Skeletal muscle satellite cell (primary cell): ENCODE results near the gene HTR5A.

Experiments used
- H3K27me3 ChIP-seq: 2 replicates; pipeline ENCODE4 v1.7.0; 2013; ENCODE audit warnings: low read length; ENCODE audit not compliant: control insufficient read depth, insufficient read depth
- H3K36me3 ChIP-seq: 2 replicates; pipeline ENCODE4 v1.7.0; 2013; ENCODE audit warnings: mild to moderate bottlenecking, control low read depth, low read length; ENCODE audit not compliant: insufficient read depth
- H3K4me1 ChIP-seq: 2 replicates; pipeline ENCODE4 v1.7.0; 2013; ENCODE audit warnings: low read length; ENCODE audit not compliant: control insufficient read depth, insufficient read depth
- H3K4me2 ChIP-seq: 2 replicates; pipeline ENCODE4 v1.7.0; 2013; ENCODE audit warnings: mild to moderate bottlenecking, low read length
- H3K4me3 ChIP-seq: 2 replicates; pipeline ENCODE4 v1.7.0; 2013; ENCODE audit warnings: low read length
- H3K9ac ChIP-seq: 2 replicates; pipeline ENCODE4 v1.7.0; 2013; ENCODE audit warnings: mild to moderate bottlenecking, low read depth, low read length, moderate library complexity
- H3K9me3 ChIP-seq: replicated peaks from 2 replicates; pipeline ENCODE4 v1.7.0; 2013; ENCODE audit warnings: mild to moderate bottlenecking, control low read depth, low read length

Gene HTR5A

DNA sequence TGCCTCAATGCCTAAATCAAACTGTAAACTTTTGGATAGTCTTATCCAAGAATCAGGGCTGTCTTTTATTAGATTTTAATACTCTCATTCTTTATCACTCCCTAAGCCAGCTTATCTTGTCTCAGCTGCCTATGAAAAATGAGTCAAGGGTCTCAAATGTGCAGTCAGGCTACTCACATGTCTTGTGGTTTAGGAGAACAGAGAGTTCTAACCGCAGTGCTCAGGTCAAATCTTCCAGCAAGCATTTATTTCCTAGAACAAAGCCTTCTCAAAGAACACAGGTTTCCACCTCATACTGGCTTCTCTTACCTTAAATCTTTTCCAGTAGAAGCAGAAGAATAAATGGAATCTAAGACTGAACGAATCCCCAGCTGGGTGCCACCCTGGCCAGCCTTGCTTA, 23.5 kb downstream of the HTR5A start:
- Histone ChIP-seq H3K9me3 (no peaks in the 10 kb centered on the region), H3K4me1 (no peaks in the 10 kb centered on the region), H3K36me3 (no peaks in the 10 kb centered on the region), H3K9ac (no peak overlapping the region), H3K27me3 (no peaks in the 10 kb centered on the region), H3K4me2 (no peak overlapping the region), H3K4me3 (no peak overlapping the region)

GRCh38 chr7:155094636-155095135, 24.6 kb downstream of the HTR5A start:
- Histone ChIP-seq H3K27me3 (no peaks in the 10 kb centered on the region), H3K4me2 (no peak overlapping the region), H3K4me3 (no peak overlapping the region), H3K9me3 (no peaks in the 10 kb centered on the region), H3K9ac (no peak overlapping the region), H3K4me1 (no peaks in the 10 kb centered on the region), H3K36me3 (no peaks in the 10 kb centered on the region)

GRCh38 chr7:155097338-155097737, 27.2 kb downstream of the HTR5A start:
- Histone ChIP-seq H3K4me3 (no peak overlapping the region), H3K9ac (no peak overlapping the region), H3K27me3 (no peaks in the 10 kb centered on the region), H3K36me3 (no peaks in the 10 kb centered on the region), H3K9me3 (no peaks in the 10 kb centered on the region), H3K4me2 (no peak overlapping the region), H3K4me1 (no peaks in the 10 kb centered on the region)

DNA sequence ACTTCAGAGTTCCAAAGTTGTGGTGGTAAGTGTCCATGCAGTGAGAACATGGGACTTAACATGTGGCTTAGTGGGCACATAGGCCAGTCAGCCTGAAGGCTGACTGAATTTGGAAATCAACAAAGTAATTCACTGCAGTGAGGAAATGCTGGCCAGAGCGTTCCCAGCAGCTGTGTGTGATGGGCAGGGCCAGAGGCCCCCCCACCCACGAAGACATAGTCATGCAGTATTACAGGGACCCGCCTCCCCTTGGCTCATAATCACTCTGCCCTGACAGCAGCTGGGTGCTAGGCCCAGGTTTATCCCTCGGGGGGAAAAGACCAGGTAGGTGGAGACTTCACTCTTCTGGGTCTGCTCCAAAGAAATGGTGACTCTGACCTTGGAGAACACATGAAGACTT, 33.7 kb downstream of the HTR5A start:
- Histone ChIP-seq H3K4me2 (no peak overlapping the region), H3K27me3 (no peaks in the 10 kb centered on the region)

DNA sequence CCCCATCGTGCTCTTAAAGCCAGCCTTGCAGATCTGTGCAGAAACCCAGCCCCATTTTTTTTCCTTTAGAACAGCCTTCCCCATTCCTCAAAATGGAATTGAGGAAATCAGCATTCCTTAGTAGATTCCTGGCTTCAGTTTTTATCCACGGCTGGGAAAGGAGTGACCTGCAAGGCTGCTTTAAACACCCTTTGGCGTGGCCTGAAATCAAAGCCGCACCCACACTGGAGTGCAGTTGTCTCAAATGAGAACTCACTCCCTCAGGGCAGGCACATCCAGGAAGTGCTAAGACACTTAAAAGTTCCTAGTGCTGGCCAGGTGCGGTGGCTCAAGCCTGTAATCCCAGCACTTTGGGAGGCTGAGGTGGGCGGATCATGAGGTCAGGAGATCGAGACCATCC, 34.8 kb downstream of the HTR5A start:
- H3K4me2 ChIP-seq, result no peak overlapping the region
- H3K4me1 ChIP-seq, result no peaks in the 10 kb centered on the region
- H3K4me3 ChIP-seq, result no peak overlapping the region
- no peaks in the 10 kb centered on the region for H3K9me3 ChIP-seq
- no peaks in the 10 kb centered on the region for H3K36me3 ChIP-seq
- no peaks in the 10 kb centered on the region for H3K27me3 ChIP-seq
- H3K9ac ChIP-seq, result no peak overlapping the region

More for the DNA sequence above, 33.7 kb downstream of the HTR5A start:
- no peaks in the 10 kb centered on the region for H3K36me3 ChIP-seq
- no peak overlapping the region for H3K4me3 ChIP-seq
- no peak overlapping the region for H3K9ac ChIP-seq
- no peaks in the 10 kb centered on the region for H3K4me1 ChIP-seq
- H3K9me3 ChIP-seq, result no peaks in the 10 kb centered on the region

DNA sequence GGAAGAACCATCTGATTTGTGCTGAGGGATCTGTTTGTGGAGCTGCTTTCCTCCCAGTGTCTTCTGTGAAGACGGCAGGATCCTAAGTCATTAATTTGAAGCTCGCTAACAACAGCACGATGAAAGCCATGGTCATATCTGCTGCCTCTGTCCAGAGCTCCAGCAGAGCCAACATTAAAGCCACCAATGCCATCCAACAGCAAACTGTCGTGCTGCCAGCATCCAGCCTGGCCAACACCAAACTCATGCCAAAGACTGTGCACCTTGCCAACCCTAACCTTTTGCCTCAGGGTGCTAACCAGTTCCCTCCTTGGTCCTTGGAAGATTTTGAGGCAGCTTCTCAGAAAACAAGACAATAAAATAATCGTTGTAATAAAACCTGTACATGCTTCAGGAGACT, 36.2 kb downstream of the HTR5A start:
- Histone ChIP-seq H3K4me1 (no peaks in the 10 kb centered on the region), H3K9me3 (no peaks in the 10 kb centered on the region), H3K9ac (no peak overlapping the region), H3K27me3 (no peaks in the 10 kb centered on the region), H3K4me3 (no peak overlapping the region), H3K36me3 (no peaks in the 10 kb centered on the region), H3K4me2 (no peak overlapping the region)

- H3K4me1 ChIP-seq, result no peaks in the 10 kb centered on the region
- no peak overlapping the region for H3K4me3 ChIP-seq
- no peak overlapping the region for H3K9ac ChIP-seq
- no peaks in the 10 kb centered on the region for H3K9me3 ChIP-seq
- no peaks in the 10 kb centered on the region for H3K27me3 ChIP-seq
- no peak overlapping the region for H3K4me2 ChIP-seq
- no peaks in the 10 kb centered on the region for H3K36me3 ChIP-seq
Observed at GRCh38 chr7:155107126-155107525, 37.0 kb downstream of the HTR5A start.

DNA sequence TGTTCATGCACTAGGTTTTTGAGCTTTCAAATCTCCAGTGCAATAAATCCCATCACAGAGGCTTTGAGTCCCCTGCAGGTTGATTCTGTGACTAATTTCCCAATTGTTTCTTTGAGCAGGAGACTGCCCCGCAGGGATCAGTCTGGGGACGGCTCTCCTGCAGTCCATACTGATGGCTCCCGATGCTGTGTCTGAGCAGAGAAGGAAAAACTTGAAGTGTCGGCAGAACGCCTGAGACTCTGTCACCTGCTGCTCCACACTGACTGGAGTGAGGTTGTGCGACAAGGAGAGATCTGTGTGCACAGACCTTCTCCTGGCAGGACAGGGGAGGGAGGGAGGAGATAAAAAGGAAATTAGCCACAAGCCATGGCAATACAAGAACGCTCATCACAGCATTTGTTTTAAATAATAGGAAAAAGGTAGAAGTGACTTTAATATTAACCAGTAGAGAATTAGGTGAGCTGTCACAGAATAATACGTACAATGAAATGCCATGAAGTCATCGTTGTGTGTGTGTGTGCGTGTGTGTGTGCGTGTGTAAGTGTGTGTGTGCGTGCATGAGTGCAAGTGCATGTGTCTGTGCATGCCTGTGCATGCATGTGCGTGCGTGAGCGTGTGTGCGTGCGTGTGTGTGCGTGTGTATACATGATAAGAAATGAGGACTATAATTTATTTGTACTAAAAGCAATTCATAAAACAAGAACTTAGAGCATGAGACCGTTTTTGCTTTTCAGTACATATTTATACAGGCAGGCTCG, 38.2 kb downstream of the HTR5A start:
- Histone ChIP-seq H3K27me3 (no peaks in the 10 kb centered on the region), H3K4me3 (no peak overlapping the region), H3K4me2 (no peak overlapping the region), H3K9me3 (no peaks in the 10 kb centered on the region), H3K4me1 (no peaks in the 10 kb centered on the region), H3K36me3 (no peaks in the 10 kb centered on the region), H3K9ac (no peak overlapping the region)

DNA sequence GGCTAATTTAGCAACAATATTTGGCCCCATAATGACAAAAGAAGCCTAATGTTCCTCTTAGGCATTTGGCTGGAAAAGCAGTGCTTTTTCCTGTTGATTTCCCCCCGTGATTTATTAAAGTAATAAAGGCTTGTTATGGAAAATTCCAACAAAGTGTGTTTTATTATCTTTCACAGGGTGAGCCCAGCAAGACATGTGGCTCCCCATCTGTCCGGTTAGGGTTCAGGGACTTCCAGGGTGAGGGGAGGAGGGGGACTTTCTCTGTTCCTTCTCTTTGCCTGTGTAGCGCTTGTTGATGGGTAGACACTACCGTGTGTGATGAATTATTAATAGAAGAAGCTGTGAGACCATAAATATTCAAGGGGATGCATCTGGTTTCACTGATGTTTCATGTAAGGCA, 39.0 kb downstream of the HTR5A start:
- Histone ChIP-seq H3K4me3 (no peak overlapping the region), H3K9ac (no peak overlapping the region), H3K36me3 (no peaks in the 10 kb centered on the region), H3K9me3 (no peaks in the 10 kb centered on the region), H3K27me3 (no peaks in the 10 kb centered on the region), H3K4me2 (no peak overlapping the region), H3K4me1 (no peaks in the 10 kb centered on the region)

GRCh38 chr7:155115288-155115687, 45.2 kb downstream of the HTR5A start:
- H3K27me3 ChIP-seq, result no peaks in the 10 kb centered on the region
- H3K9ac ChIP-seq, result no peak overlapping the region
- no peaks in the 10 kb centered on the region for H3K36me3 ChIP-seq
- no peak overlapping the region for H3K4me3 ChIP-seq
- H3K9me3 ChIP-seq, result no peaks in the 10 kb centered on the region
- no peak overlapping the region for H3K4me2 ChIP-seq
- no peaks in the 10 kb centered on the region for H3K4me1 ChIP-seq

DNA sequence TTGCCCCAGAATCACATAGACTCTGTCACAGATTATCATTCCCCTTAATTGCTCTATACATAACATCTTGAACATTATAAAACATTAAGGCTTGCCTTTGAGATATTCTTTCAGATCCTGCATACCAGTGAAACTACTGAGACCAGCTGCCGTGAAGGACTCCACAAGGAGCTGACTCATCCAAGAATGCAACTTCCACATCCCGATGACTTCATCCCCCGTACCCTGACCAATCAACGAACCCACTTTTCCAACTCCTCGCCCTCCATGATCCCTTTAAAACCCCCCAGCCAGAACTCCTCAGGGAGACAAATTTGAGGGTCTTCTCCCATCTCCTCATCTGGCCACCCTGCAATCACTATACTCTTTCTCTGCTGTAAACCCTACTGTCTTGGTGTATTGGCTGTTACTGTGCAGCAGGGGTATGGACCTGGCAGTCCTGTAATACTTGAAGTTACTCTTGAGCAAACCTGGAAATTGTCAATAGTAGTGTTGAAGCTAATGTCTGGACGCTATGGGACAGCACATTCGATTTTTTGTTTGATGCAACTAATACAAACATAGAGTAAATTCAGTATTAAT, 49.8 kb downstream of the HTR5A start:
- Histone ChIP-seq H3K4me3 (no peak overlapping the region), H3K27me3 (no peaks in the 10 kb centered on the region), H3K9ac (no peak overlapping the region), H3K4me2 (no peak overlapping the region), H3K36me3 (no peaks in the 10 kb centered on the region), H3K9me3 (no peaks in the 10 kb centered on the region), H3K4me1 (no peaks in the 10 kb centered on the region)

DNA sequence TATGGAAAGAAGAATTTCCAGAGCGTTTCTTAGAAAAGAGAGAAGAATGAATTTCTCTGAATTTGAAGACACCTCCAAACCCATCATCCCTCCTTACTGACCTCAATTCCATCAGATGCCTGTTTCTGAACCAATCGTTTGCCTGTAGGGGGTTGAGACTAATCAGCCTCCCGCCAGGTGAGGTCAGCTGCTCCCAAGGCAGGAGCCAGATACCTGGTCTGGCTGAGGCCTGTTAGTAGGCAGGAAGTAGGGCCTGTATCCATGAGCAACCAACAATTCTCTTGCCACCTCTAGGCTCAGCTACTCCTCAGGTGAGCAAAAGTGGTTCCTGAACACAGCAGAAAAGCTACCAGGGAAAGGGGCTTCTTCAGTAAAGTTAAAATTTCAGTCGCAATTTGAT, 50.3 kb downstream of the HTR5A start:
- H3K4me3 ChIP-seq, result no peak overlapping the region
- H3K9me3 ChIP-seq, result no peaks in the 10 kb centered on the region
- no peaks in the 10 kb centered on the region for H3K4me1 ChIP-seq
- no peak overlapping the region for H3K9ac ChIP-seq
- H3K4me2 ChIP-seq, result no peak overlapping the region
- H3K27me3 ChIP-seq, result no peaks in the 10 kb centered on the region
- no peaks in the 10 kb centered on the region for H3K36me3 ChIP-seq
